Mammary epithelial cell (primary cell): Measurements from ENCODE around the gene TRAM2.

Experiments
- CTCF ChIP-seq, 2 donors: IDR thresholded peaks in 1 of 2; conservative IDR thresholded peaks in 1 of 2; 2 replicates each; pipeline ENCODE4 v1.5.1; 2011 to 2012; ENCODE audit warnings: inconsistent platforms in 2 of 2, low read length in 2 of 2, mild to moderate bottlenecking in 2 of 2, control low read depth in 1 of 2, low read depth in 1 of 2; ENCODE audit not compliant: insufficient read depth in 1 of 2; ENCODE audit errors: extremely low read depth in 1 of 2
- EZH2 ChIP-seq: IDR thresholded peaks from 2 replicates; pipeline ENCODE4 v1.6.1; 2012; ENCODE audit warnings: low read length, inconsistent platforms, borderline replicate concordance

GRCh38 chr6:52550870-52551269 is 26.0 kb downstream of the TRAM2 start:
- TF ChIP-seq CTCF (conservative IDR thresholded peaks at IDR 0.05 in 1 of 2, IDR thresholded peaks at IDR 0.05 in 1 of 2; ENCODE audit: extremely low read depth in 1 of 2, insufficient read depth in 1 of 2, low read depth in 1 of 2, low read length in 2 of 2) (no peak), EZH2 (no peak)
